Measurements from ENCODE around the gene ICE2. TPM values are rescaled to one million over a fixed set of nuclear protein-coding genes. Genes with fewer than 3 reads are reported as not detected.

Gene ICE2
- total RNA-seq, 4 donors from 2014 or later: 18.2 to 89.9 (median 43.7) TPM

- intact Hi-C loops (cut with DNase I; ENCODE audit: low total_unique reads): no loop called here
- H3K4me1 ChIP-seq: no peaks in the 10 kb centered on the region
- peak overlapping the region in 1 of 2 donors; percentile 15 for H3K27ac ChIP-seq
- no peaks in the 10 kb centered on the region for H3K36me3 ChIP-seq
- no peak for DNase-seq
- no peak overlapping the region for H3K4me3 ChIP-seq
- H3K9me3 ChIP-seq: no peaks in the 10 kb centered on the region
- TF ChIP-seq CTCF (IDR thresholded peaks at IDR 0.05) (no peak), POLR2A (IDR thresholded peaks at IDR 0.05) (no peak)
- no peaks in the 10 kb centered on the region for H3K27me3 ChIP-seq
These were observed 54.9 kb downstream of the ICE2 start for GRCh38 chr15:60424006-60424405.

- Histone ChIP-seq H3K4me3 (no peak overlapping the region), H3K9me3 (no peaks in the 10 kb centered on the region), H3K4me1 (no peaks in the 10 kb centered on the region), H3K36me3 (no peaks in the 10 kb centered on the region), H3K27me3 (no peaks in the 10 kb centered on the region), H3K27ac (peak overlapping the region in 1 of 2 donors; percentile 15)
- intact Hi-C loops (cut with DNase I; ENCODE audit: low total_unique reads): no loop called here
- DNase-seq: no peak
- TF ChIP-seq POLR2A (IDR thresholded peaks at IDR 0.05) (no peak), CTCF (IDR thresholded peaks at IDR 0.05) (no peak)
These were observed 55.4 kb downstream of the ICE2 start for GRCh38 chr15:60423537-60423936.

DNA sequence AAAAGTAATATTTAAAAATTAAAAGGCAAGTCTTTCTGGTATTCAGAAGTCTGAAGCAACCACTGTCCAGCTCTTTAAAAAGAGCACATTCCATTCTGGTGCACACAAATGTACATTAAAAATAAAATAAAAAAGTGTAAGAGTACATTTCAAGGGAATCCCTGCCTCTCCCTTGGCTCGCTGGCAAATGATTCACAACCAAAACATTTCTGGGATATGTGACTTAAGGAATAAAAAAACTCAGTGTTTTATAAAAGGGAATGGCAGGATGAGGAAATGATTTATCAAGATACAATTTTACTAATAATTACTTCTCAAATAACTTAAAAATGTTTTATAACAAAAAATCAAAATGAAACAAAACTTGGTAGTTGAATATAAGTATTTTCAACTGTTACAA, 57.4 kb downstream of the ICE2 start:
- DNase-seq: no peak
- H3K36me3 ChIP-seq: no peaks in the 10 kb centered on the region
- no peak overlapping the region for H3K27ac ChIP-seq
- no peaks in the 10 kb centered on the region for H3K4me1 ChIP-seq
- no peak overlapping the region for H3K4me3 ChIP-seq
- no peaks in the 10 kb centered on the region for H3K9me3 ChIP-seq
- TF ChIP-seq CTCF (IDR thresholded peaks at IDR 0.05) (no peak), POLR2A (IDR thresholded peaks at IDR 0.05) (no peak)
- no peaks in the 10 kb centered on the region for H3K27me3 ChIP-seq
- intact Hi-C loops (cut with DNase I; ENCODE audit: low total_unique reads): no loop called here

- H3K27me3 ChIP-seq: no peaks in the 10 kb centered on the region
- no peaks in the 10 kb centered on the region for H3K9me3 ChIP-seq
- H3K4me1 ChIP-seq: no peaks in the 10 kb centered on the region
- no peaks in the 10 kb centered on the region for H3K36me3 ChIP-seq
- no peak overlapping the region for H3K4me3 ChIP-seq
- intact Hi-C loops (cut with DNase I; ENCODE audit: low total_unique reads): no loop called here
- TF ChIP-seq POLR2A (IDR thresholded peaks at IDR 0.05): no peak
- TF ChIP-seq CTCF (IDR thresholded peaks at IDR 0.05): no peak
- DNase-seq: no peak
- no peak overlapping the region for H3K27ac ChIP-seq
These were observed 58.7 kb downstream of the ICE2 start for GRCh38 chr15:60420203-60420716.

DNA sequence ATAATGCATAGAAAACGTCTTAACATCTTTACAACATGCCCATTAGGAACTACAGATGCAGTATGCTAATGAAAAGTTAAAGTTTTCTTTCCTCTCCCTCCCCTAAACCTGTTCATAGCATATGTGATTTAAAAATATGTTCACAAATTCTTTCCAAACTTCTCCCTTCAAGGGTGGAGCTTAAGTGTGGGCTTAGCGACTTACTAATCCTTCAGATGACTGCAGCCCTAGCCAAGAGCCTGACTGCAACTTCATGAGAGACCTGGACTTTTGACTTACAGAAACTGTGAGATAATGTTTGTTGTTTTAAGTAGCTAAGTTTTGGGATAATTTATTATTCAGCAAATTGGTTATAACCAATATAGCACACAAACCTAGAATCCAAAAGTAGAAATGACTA, 59.2 kb downstream of the ICE2 start:
- H3K36me3 ChIP-seq: no peaks in the 10 kb centered on the region
- H3K27ac ChIP-seq: no peak overlapping the region
- intact Hi-C loops (cut with DNase I; ENCODE audit: low total_unique reads): no loop called here
- H3K4me3 ChIP-seq: no peak overlapping the region
- H3K27me3 ChIP-seq: no peaks in the 10 kb centered on the region
- TF ChIP-seq CTCF (IDR thresholded peaks at IDR 0.05): no peak
- no peak for TF ChIP-seq POLR2A (IDR thresholded peaks at IDR 0.05)
- no peaks in the 10 kb centered on the region for H3K4me1 ChIP-seq
- no peak for DNase-seq
- H3K9me3 ChIP-seq: no peaks in the 10 kb centered on the region

Measured in uterus (tissue), 4 donors.